ENCODE results near the gene RRAGC. TPM values are rescaled to one million over a fixed set of nuclear protein-coding genes. Genes with fewer than 3 reads are reported as not detected.

Gene RRAGC
- polyA plus RNA-seq, 2 of the 4 experiments (the other 2 are of a cell fraction), result 10.9 to 18.0 TPM

- FAIRE-seq (no peak), ATAC-seq (no peak), DNase-seq (ENCODE audit: low read depth in 1 of 2, low spot score in 1 of 2) (no peak)
- CTCF ChIA-PET, result no interaction called here
- H3K27ac ChIP-seq, result no peak overlapping the region
- no peak overlapping the region for H3K4me3 ChIP-seq
- peaks cover 5% of the 10 kb centered on the region; the same call in 1 of the 3 replicates for H3K9me3 ChIP-seq
- POLR2A ChIA-PET, result no interaction called here
- WGBS (ENCODE audit: missing lambda C conversion rate), result 10% methylated on average over 1 of the region's 1 CpG
- H3K4me1 ChIP-seq, result no peaks in the 10 kb centered on the region
- TF ChIP-seq ESRRA (IDR thresholded peaks at IDR 0.05; ENCODE audit: borderline replicate concordance, low read length) (no peak), ZC3H11A (IDR thresholded peaks at IDR 0.05) (no peak), HOXB5 (CRISPR knock-in tag; IDR thresholded peaks at IDR 0.05) (no peak), BHLHE40 (IDR thresholded peaks at IDR 0.05; ENCODE audit: low read depth, low read length) (no peak), KDM1A (IDR thresholded peaks at IDR 0.05; ENCODE audit: low read depth) (no peak), ZFP36 (IDR thresholded peaks at IDR 0.05; ENCODE audit: borderline replicate concordance, partially characterized antibody) (no peak), FOSB (CRISPR knock-in tag; IDR thresholded peaks at IDR 0.05) (no peak), JUN (IDR thresholded peaks at IDR 0.05) (no peak), NR3C1 (IDR thresholded peaks at IDR 0.05) (no peak), RNF2 (IDR thresholded peaks at IDR 0.05; ENCODE audit: borderline replicate concordance, low read depth) (no peak), CEBPB (IDR thresholded peaks at IDR 0.05) (no peak), POLR2AphosphoS2 (conservative IDR thresholded peaks at IDR 0.05; ENCODE audit: low read length) (no peak), CHD4 (IDR thresholded peaks at IDR 0.05; ENCODE audit: borderline replicate concordance) (no peak), NPAS2 (CRISPR knock-in tag; IDR thresholded peaks at IDR 0.05; ENCODE audit: borderline replicate concordance) (no peak)
- no peak overlapping the region for H3K4me2 ChIP-seq
Observed at GRCh38 chr1:38806090-38806489, 53.5 kb downstream of the RRAGC start.

- ATAC-seq, result no peak
- H3K4me1 ChIP-seq, result no peaks in the 10 kb centered on the region
- WGBS (ENCODE audit: missing lambda C conversion rate), result 57% methylated on average over 8 of the region's 8 CpGs
- no peak overlapping the region for H3K4me3 ChIP-seq
- no peak overlapping the region for H3K4me2 ChIP-seq
- POLR2A ChIA-PET, result no interaction called here
- CTCF ChIA-PET, result interaction anchor here (0.5 to 1.4 kb wide), 3 partner anchors 13 to 39 kb away, joined by 3 to 4 read pairs (median 3); no protein-coding TSS in a partner anchor
- no peak overlapping the region for H3K27ac ChIP-seq
- H3K9me3 ChIP-seq, result peaks cover 5% of the 10 kb centered on the region; the same call in 1 of the 3 replicates
- TF ChIP-seq MAX (IDR thresholded peaks at IDR 0.05) (no peak), JUNB (IDR thresholded peaks at IDR 0.05) (no peak), RNF2 (IDR thresholded peaks at IDR 0.05; ENCODE audit: borderline replicate concordance, low read depth) (no peak), CBX2 (IDR thresholded peaks at IDR 0.05; ENCODE audit: borderline replicate concordance, low read depth) (no peak), ATOH8 (CRISPR knock-in tag; IDR thresholded peaks at IDR 0.05; ENCODE audit: low read depth) (no peak), E2F6 (IDR thresholded peaks at IDR 0.05; ENCODE audit: borderline replicate concordance, low read depth) (no peak), REST (IDR thresholded peaks at IDR 0.05) (no peak), TFCP2L1 (CRISPR knock-in tag; IDR thresholded peaks at IDR 0.05) (no peak), HEYL (CRISPR knock-in tag; IDR thresholded peaks at IDR 0.05) (no peak)
- no peak for FAIRE-seq
- no peak for DNase-seq (ENCODE audit: low read depth in 1 of 2, low spot score in 1 of 2)
Observed at GRCh38 chr1:38805036-38805435, 54.5 kb downstream of the RRAGC start.

Measured in A549 (cell line).